ENCODE measurements around the gene ZNG1F. TPM values are rescaled to one million over a fixed set of nuclear protein-coding genes. Genes with fewer than 3 reads are reported as not detected.
"Not testable (repeated sequence)": the region's sequence is repeated elsewhere in the genome, so short reads cannot be mapped to it uniquely, and the experiment has no call there.

ZNG1F gene
- polyA plus RNA-seq, 1 donor, result 4.6 TPM

GRCh38 chr9:41123396-41123795 is 65.7 kb downstream of the ZNG1F start:
- not testable (repeated sequence) for DNase-seq

GRCh38 chr9:41120696-41121095 is 68.4 kb downstream of the ZNG1F start:
- DNase-seq, result not testable (repeated sequence)

- not testable (repeated sequence) for DNase-seq
Measured at GRCh38 chr9:41119719-41120118, 69.4 kb downstream of the ZNG1F start.

GRCh38 chr9:41119311-41119710 is 69.8 kb downstream of the ZNG1F start:
- DNase-seq, result not testable (repeated sequence)

- not testable (repeated sequence) for DNase-seq
Measured at GRCh38 chr9:41113348-41113747, 75.8 kb downstream of the ZNG1F start.

- not testable (repeated sequence) for DNase-seq
Measured at GRCh38 chr9:41111414-41111813, 77.7 kb downstream of the ZNG1F start.

GRCh38 chr9:41110913-41111312 is 78.2 kb downstream of the ZNG1F start:
- not testable (repeated sequence) for DNase-seq

GRCh38 chr9:41109253-41109652 is 79.9 kb downstream of the ZNG1F start:
- not testable (repeated sequence) for DNase-seq

- DNase-seq, result not testable (repeated sequence)
Measured at GRCh38 chr9:41108816-41109215, 80.3 kb downstream of the ZNG1F start.

GRCh38 chr9:41106472-41107116 is 82.5 kb downstream of the ZNG1F start:
- not testable (repeated sequence) for DNase-seq

- not testable (repeated sequence) for DNase-seq
Measured at GRCh38 chr9:41105557-41106253, 83.4 kb downstream of the ZNG1F start.

- DNase-seq, result not testable (repeated sequence)
Measured at GRCh38 chr9:41104542-41104941, 84.6 kb downstream of the ZNG1F start.

- DNase-seq, result not testable (repeated sequence)
Measured at GRCh38 chr9:41100508-41100907, 88.6 kb downstream of the ZNG1F start.

GRCh38 chr9:41098759-41099158 is 90.4 kb downstream of the ZNG1F start:
- not testable (repeated sequence) for DNase-seq

GRCh38 chr9:41095060-41095459 is 94.1 kb downstream of the ZNG1F start:
- not testable (repeated sequence) for DNase-seq

- not testable (repeated sequence) for DNase-seq
Measured at GRCh38 chr9:41094010-41094773, 94.9 kb downstream of the ZNG1F start.

- not testable (repeated sequence) for DNase-seq
Measured at GRCh38 chr9:41090922-41091321, 98.2 kb downstream of the ZNG1F start.

- not testable (repeated sequence) for DNase-seq
Measured at GRCh38 chr9:41090386-41090785, 98.7 kb downstream of the ZNG1F start.

GRCh38 chr9:41088450-41089059 is 100.6 kb downstream of the ZNG1F start:
- not testable (repeated sequence) for DNase-seq

- not testable (repeated sequence) for DNase-seq
Measured at GRCh38 chr9:41087929-41088328, 101.2 kb downstream of the ZNG1F start.

GRCh38 chr9:41087157-41087780 is 101.8 kb downstream of the ZNG1F start:
- DNase-seq, result peak; percentile 8

- DNase-seq, result not testable (repeated sequence)
Measured at GRCh38 chr9:41086685-41087084, 102.4 kb downstream of the ZNG1F start.
